ENCODE data around the gene MGRN1. TPM values are rescaled to one million over a fixed set of nuclear protein-coding genes. Genes with fewer than 3 reads are reported as not detected.

MGRN1 gene
- total and polyA plus RNA-seq, 2 donors (not counting 1 experiment from before 2014, with no cell fraction given) = 22.7 to 89.2 TPM

DNA sequence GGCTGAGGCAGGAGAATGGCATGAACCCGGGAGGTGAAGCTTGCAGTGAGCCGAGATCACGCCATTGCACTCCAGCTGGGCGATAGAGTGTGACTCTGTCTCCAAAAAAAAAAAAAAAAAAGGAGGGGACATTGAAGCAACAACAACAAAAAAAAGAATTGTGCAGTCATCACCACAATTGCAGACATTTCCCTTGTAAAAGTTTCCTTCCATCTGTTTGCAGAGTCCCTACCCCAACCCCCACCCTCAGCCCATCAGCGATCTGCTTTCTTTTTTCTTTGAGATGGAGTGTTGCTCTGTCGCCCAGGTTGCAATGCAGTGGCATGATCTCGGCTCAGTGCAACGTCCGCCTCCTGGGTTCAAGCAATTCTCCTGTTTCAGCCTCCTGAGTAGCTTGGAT lies 3.7 kb downstream of the MGRN1 start:
- Mint-ChIP-seq H3K4me1 (peaks cover 37% of the 10 kb centered on the region), H3K9me3 (ENCODE audit: insufficient read depth) (peaks cover 4% of the 10 kb centered on the region), H3K27ac (no peak overlapping the region), H3K4me3 (no peak overlapping the region), H3K27me3 (no peaks in the 10 kb centered on the region)
- DNase-seq = no peak
- H3K9me3 ChIP-seq (ENCODE audit: control extremely low read depth in 1 of 3, control insufficient read depth in 2 of 3, insufficient read depth in 1 of 3, low read length in 2 of 3) = peaks cover 0 to 3% (median 0%) of the 10 kb centered on the region in 3 donors
- no peak overlapping the region for H2AFZ ChIP-seq (ENCODE audit: insufficient read depth, low read depth, low read length, poor library complexity, severe bottlenecking)
- no peaks in the 10 kb centered on the region for H3K27me3 ChIP-seq (replicated peaks in 1 of 4; ENCODE audit: control extremely low read depth in 1 of 4, control insufficient read depth in 3 of 4, insufficient read depth in 4 of 4, low read length in 3 of 4)
- no peak for ATAC-seq (ENCODE audit: low read depth)
- no peak for TF ChIP-seq EZH2 (IDR thresholded peaks at IDR 0.05; ENCODE audit: borderline replicate concordance, insufficient read depth, low read depth, low read length, poor library complexity, severe bottlenecking)
- TF ChIP-seq, protein P1, sequence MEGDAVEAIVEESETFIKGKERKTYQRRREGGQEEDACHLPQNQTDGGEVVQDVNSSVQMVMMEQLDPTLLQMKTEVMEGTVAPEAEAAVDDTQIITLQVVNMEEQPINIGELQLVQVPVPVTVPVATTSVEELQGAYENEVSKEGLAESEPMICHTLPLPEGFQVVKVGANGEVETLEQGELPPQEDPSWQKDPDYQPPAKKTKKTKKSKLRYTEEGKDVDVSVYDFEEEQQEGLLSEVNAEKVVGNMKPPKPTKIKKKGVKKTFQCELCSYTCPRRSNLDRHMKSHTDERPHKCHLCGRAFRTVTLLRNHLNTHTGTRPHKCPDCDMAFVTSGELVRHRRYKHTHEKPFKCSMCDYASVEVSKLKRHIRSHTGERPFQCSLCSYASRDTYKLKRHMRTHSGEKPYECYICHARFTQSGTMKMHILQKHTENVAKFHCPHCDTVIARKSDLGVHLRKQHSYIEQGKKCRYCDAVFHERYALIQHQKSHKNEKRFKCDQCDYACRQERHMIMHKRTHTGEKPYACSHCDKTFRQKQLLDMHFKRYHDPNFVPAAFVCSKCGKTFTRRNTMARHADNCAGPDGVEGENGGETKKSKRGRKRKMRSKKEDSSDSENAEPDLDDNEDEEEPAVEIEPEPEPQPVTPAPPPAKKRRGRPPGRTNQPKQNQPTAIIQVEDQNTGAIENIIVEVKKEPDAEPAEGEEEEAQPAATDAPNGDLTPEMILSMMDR (IDR thresholded peaks at IDR 0.05) = no peak
- intact Hi-C loops (cut with micrococcal nuclease) = loop anchor here (10.0 kb wide), 1 partner anchor 353 kb away; the partner anchor contains the start of gene TFAP4
- H3K4me2 ChIP-seq (replicated peaks; ENCODE audit: low read depth, low read length, poor library complexity, severe bottlenecking) = no peak overlapping the region
- no peak overlapping the region for H3K27ac ChIP-seq (ENCODE audit: low read length in 2 of 2)
- no peaks in the 10 kb centered on the region for H3K36me3 ChIP-seq (replicated peaks in 1 of 2; ENCODE audit: control extremely low read depth in 1 of 2, control insufficient read depth in 1 of 2, extremely low read depth in 1 of 2, insufficient read depth in 2 of 2, low read length in 1 of 2)
- no peak overlapping the region for H3K9ac ChIP-seq (ENCODE audit: low read length)
- H3K4me1 ChIP-seq (ENCODE audit: control insufficient read depth in 2 of 2, insufficient read depth in 2 of 2, low read length in 2 of 2) = peaks cover 18 to 27% of the 10 kb centered on the region in 2 donors
- 83% methylated on average over 9 of the region's 9 CpGs for WGBS (ENCODE audit: insufficient coverage)
- ChIA-PET CTCF (interaction anchor here (0.8 kb wide), 2 partner anchors 19 to 80 kb away, joined by 3 to 4 read pairs; no protein-coding TSS in a partner anchor), POLR2A (no interaction called here)
- peaks cover 94% of the 10 kb centered on the region for H3K79me2 ChIP-seq (ENCODE audit: control insufficient read depth, insufficient read depth, low read length)
- peaks cover 46% of the 10 kb centered on the region for H4K20me1 ChIP-seq (ENCODE audit: control insufficient read depth, insufficient read depth, low read length, poor library complexity, severe bottlenecking)
- H3K4me3 ChIP-seq (ENCODE audit: control extremely low read depth in 1 of 5, extremely low read depth in 1 of 5, insufficient read depth in 1 of 5, low read depth in 2 of 5, low read length in 4 of 5) = no peak overlapping the region

DNA sequence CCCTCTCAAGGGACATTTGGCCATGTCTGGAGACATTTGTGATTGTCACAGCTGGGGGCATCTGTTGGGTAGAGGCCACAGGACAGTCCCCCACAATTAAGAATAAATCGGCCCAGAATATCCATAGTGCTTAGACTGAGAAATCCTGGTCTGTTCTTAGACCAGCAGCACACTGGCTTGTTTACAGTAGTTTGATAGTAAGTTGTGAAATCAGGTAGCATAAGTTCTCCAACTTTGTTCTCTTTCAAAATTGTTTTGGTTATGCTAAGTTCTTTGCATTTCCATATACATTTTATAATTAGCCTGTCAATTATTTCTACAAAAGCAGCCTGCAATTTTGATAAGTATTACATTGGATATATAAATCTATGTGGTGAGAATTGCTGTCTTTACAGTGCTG lies 6.8 kb downstream of the MGRN1 start:
- peaks cover 95% of the 10 kb centered on the region for H3K79me2 ChIP-seq (ENCODE audit: control insufficient read depth, insufficient read depth, low read length)
- POLR2A ChIA-PET = no interaction called here

More for the DNA sequence above, 6.8 kb downstream of the MGRN1 start:
- Histone ChIP-seq H3K27ac (ENCODE audit: low read length in 2 of 2) (no peak overlapping the region), H3K36me3 (replicated peaks in 1 of 2; ENCODE audit: control extremely low read depth in 1 of 2, control insufficient read depth in 1 of 2, extremely low read depth in 1 of 2, insufficient read depth in 2 of 2, low read length in 1 of 2) (peaks cover 0 to 13% of the 10 kb centered on the region in 2 experiments), H2AFZ (ENCODE audit: insufficient read depth, low read depth, low read length, poor library complexity, severe bottlenecking) (no peak overlapping the region), H3K4me3 (ENCODE audit: control extremely low read depth in 1 of 5, extremely low read depth in 1 of 5, insufficient read depth in 1 of 5, low read depth in 2 of 5, low read length in 4 of 5) (no peak overlapping the region), H3K4me1 (ENCODE audit: control insufficient read depth in 2 of 2, insufficient read depth in 2 of 2, low read length in 2 of 2) (peaks cover 5 to 7% of the 10 kb centered on the region in 2 donors), H3K9me3 (ENCODE audit: control extremely low read depth in 1 of 3, control insufficient read depth in 2 of 3, insufficient read depth in 1 of 3, low read length in 2 of 3) (peaks cover 0 to 3% (median 0%) of the 10 kb centered on the region in 3 donors), H3K9ac (ENCODE audit: low read length) (no peak overlapping the region), H3K27me3 (replicated peaks in 1 of 4; ENCODE audit: control extremely low read depth in 1 of 4, control insufficient read depth in 3 of 4, insufficient read depth in 4 of 4, low read length in 3 of 4) (no peaks in the 10 kb centered on the region), H4K20me1 (ENCODE audit: control insufficient read depth, insufficient read depth, low read length, poor library complexity, severe bottlenecking) (peaks cover 55% of the 10 kb centered on the region), H3K4me2 (replicated peaks; ENCODE audit: low read depth, low read length, poor library complexity, severe bottlenecking) (no peak overlapping the region)
- DNase-seq = no peak
- no peak for ATAC-seq (ENCODE audit: low read depth)
- no peak for TF ChIP-seq EZH2 (IDR thresholded peaks at IDR 0.05; ENCODE audit: borderline replicate concordance, insufficient read depth, low read depth, low read length, poor library complexity, severe bottlenecking)
- TF ChIP-seq, protein P1 (IDR thresholded peaks at IDR 0.05) = no peak
- peaks cover 4% of the 10 kb centered on the region for H3K9me3 Mint-ChIP-seq (ENCODE audit: insufficient read depth)
- H3K27ac Mint-ChIP-seq = no peak overlapping the region
- H3K27me3 Mint-ChIP-seq = no peaks in the 10 kb centered on the region
- WGBS (ENCODE audit: insufficient coverage) = no CpG with 5 or more reads among the region's 1 CpG
- CTCF ChIA-PET = no interaction called here
- H3K4me3 Mint-ChIP-seq = no peak overlapping the region
- peaks cover 19% of the 10 kb centered on the region for H3K4me1 Mint-ChIP-seq
- intact Hi-C loops (cut with micrococcal nuclease) = no loop called here

Measured in B cell (primary cell).